ENCODE data around the gene VIT. TPM values are rescaled to one million over a fixed set of nuclear protein-coding genes. Genes with fewer than 3 reads are reported as not detected.

Gene VIT
- total and polyA plus RNA-seq, 8 donors, result 0.06 to 1.1 (median 0.13) TPM; not detected in 1

DNA sequence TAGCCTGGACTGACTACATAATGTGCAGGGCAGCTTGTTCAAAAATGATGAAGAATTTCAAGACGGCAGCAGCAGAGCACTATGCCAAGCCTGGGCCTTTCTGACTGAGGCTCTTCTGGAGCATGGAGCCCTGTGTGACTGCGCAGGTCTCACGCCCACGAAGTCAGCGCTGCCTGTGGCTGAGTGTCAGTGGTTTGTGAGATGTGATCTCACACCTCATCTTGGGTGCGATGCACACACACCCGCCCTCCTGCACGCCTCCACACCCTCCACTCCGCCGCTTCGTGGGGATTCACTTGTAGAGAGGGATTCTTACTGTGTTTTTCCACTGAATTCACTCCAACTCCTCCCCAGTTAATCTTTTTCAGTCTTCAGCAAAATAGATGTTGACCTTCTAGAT lies 103.9 kb downstream of the VIT start:
- Histone ChIP-seq H3K36me3 (no peaks in the 10 kb centered on the region), H3K4me3 (no peak overlapping the region), H3K27me3 (no peaks in the 10 kb centered on the region), H3K27ac (no peak overlapping the region), H3K4me1 (no peaks in the 10 kb centered on the region), H3K9me3 (no peaks in the 10 kb centered on the region)
- intact Hi-C loops (cut with DNase I), result no loop called here
- no peak for TF ChIP-seq CTCF (IDR thresholded peaks at IDR 0.05)
- ATAC-seq (no peak), DNase-seq (no peak)

DNA sequence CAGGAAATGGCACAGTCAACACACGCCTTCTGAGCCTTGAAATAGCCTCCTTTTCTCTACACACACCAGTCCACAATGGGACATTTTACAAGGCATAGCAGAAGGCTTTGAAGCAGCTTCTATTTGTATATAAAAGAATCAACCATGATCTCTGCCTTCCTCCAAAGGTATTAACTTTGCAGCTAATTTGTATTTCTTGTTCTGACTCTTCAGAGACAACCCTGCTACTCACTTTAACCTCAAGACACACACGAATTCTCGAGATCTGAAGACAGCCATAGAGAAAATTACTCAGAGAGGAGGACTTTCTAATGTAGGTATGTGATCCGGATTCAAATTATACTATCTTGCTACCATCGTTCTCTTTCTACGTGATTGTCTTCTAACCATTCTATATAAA lies 104.6 kb downstream of the VIT start:
- Histone ChIP-seq H3K4me1 (no peaks in the 10 kb centered on the region), H3K4me3 (no peak overlapping the region), H3K36me3 (no peaks in the 10 kb centered on the region), H3K27me3 (no peaks in the 10 kb centered on the region), H3K9me3 (no peaks in the 10 kb centered on the region), H3K27ac (no peak overlapping the region)
- DNase-seq, result no peak
- intact Hi-C loops (cut with DNase I), result no loop called here
- no peak for ATAC-seq
- TF ChIP-seq CTCF (IDR thresholded peaks at IDR 0.05), result no peak

DNA sequence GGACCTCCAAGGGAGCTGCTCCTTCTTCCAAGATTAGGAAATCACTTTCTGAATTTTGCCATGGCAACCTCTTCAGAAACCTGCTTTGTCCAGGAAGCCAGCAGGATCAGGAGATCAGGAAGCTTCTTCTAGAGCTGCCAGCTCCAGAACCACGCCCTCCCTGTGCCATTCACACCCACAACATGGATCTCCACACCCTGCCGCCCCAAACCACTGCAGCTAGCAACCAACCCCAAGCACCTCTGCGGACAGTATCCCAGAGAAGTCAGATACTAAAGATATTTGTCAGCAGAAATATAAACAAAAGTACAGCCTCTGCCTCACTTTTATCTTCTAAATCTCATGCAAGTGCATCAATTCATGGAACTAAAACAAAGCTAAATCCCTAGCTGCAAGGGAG lies 106.4 kb downstream of the VIT start:
- intact Hi-C loops (cut with DNase I), result no loop called here
- no peak for DNase-seq
- no peaks in the 10 kb centered on the region for H3K27me3 ChIP-seq

GRCh38 chr2:36805635-36806224 lies 109.2 kb downstream of the VIT start:
- intact Hi-C loops (cut with DNase I), result no loop called here
- DNase-seq, result no peak
- TF ChIP-seq CTCF (IDR thresholded peaks at IDR 0.05), result no peak

More for the DNA sequence above, 106.4 kb downstream of the VIT start:
- no peaks in the 10 kb centered on the region for H3K4me1 ChIP-seq
- H3K4me3 ChIP-seq, result no peak overlapping the region
- H3K36me3 ChIP-seq, result no peaks in the 10 kb centered on the region
- TF ChIP-seq CTCF (IDR thresholded peaks at IDR 0.05), result no peak
- ATAC-seq, result no peak
- H3K27ac ChIP-seq, result no peak overlapping the region
- H3K9me3 ChIP-seq, result no peaks in the 10 kb centered on the region

GRCh38 chr2:36807223-36807886 lies 110.8 kb downstream of the VIT start:
- no peaks in the 10 kb centered on the region for H3K36me3 ChIP-seq
- H3K9me3 ChIP-seq, result no peaks in the 10 kb centered on the region
- no peaks in the 10 kb centered on the region for H3K27me3 ChIP-seq
- no peak for DNase-seq
- H3K27ac ChIP-seq, result no peak overlapping the region
- intact Hi-C loops (cut with DNase I), result no loop called here
- H3K4me3 ChIP-seq, result no peak overlapping the region
- ATAC-seq, result no peak
- TF ChIP-seq CTCF (IDR thresholded peaks at IDR 0.05), result no peak
- H3K4me1 ChIP-seq, result no peaks in the 10 kb centered on the region

More at GRCh38 chr2:36805635-36806224, 109.2 kb downstream of the VIT start:
- ATAC-seq, result no peak
- H3K4me3 ChIP-seq, result no peak overlapping the region
- no peak overlapping the region for H3K27ac ChIP-seq
- H3K4me1 ChIP-seq, result no peaks in the 10 kb centered on the region
- no peaks in the 10 kb centered on the region for H3K27me3 ChIP-seq
- no peaks in the 10 kb centered on the region for H3K36me3 ChIP-seq
- no peaks in the 10 kb centered on the region for H3K9me3 ChIP-seq
